Neural progenitor cell (in vitro differentiated cells): ENCODE results near the gene GPR183. TPM values are rescaled to one million over a fixed set of nuclear protein-coding genes. Genes with fewer than 3 reads are reported as not detected.

Source experiments
- DNase-seq: peaks from one replicate; pipeline ENCODE4 v3.0.0-alpha.2; 2016; ENCODE audit warnings: low spot score
- H2AFZ ChIP-seq: fragments of 200-600 bp; sonication (generic); replicated peaks from 2 replicates; pipeline ENCODE4 v1.6.1; 2016; ENCODE audit warnings: antibody characterized with exemption
- H3F3A ChIP-seq: fragments of 200-600 bp; sonication (generic); 2 replicates; pipeline ENCODE4 v1.6.1; 2016; ENCODE audit warnings: antibody characterized with exemption, low read depth
- H3K27ac ChIP-seq: fragments of 200-600 bp; sonication (generic); 2 replicates; pipeline ENCODE4 v1.5.1; 2016; ENCODE audit warnings: mild to moderate bottlenecking
- H3K27me3 ChIP-seq: fragments of 200-600 bp; sonication (generic); 2 replicates; pipeline ENCODE4 v1.6.1; 2016; ENCODE audit warnings: mild to moderate bottlenecking, moderate library complexity
- H3K36me3 ChIP-seq: fragments of 200-600 bp; sonication (generic); 2 replicates; pipeline ENCODE4 v1.5.1; 2016
- H3K4me1 ChIP-seq: fragments of 200-600 bp; sonication (generic); 2 replicates; pipeline ENCODE4 v1.6.1; 2016; ENCODE audit warnings: mixed run types
- H3K4me2 ChIP-seq: fragments of 200-600 bp; sonication (generic); 2 replicates; pipeline ENCODE4 v1.6.1; 2016
- H3K4me3 ChIP-seq: fragments of 200-600 bp; sonication (generic); 2 replicates; pipeline ENCODE4 v1.5.1; 2016
- H3K79me2 ChIP-seq: fragments of 200-600 bp; sonication (generic); 2 replicates; pipeline ENCODE4 v1.6.1; 2016; ENCODE audit warnings: low read depth
- H3K9ac ChIP-seq: fragments of 200-600 bp; sonication (generic); 2 replicates; pipeline ENCODE4 v1.6.1; 2016
- H3K9me3 ChIP-seq: fragments of 200-600 bp; sonication (generic); 2 replicates; pipeline ENCODE4 v1.5.1; 2016; ENCODE audit warnings: low read depth
- H4K20me1 ChIP-seq: fragments of 200-600 bp; sonication (generic); 2 replicates; pipeline ENCODE4 v1.6.1; 2016; ENCODE audit warnings: low read depth
- H3K27ac Mint-ChIP-seq: 3 replicates; pipeline ENCODE4 v1.8.0; 2021; ENCODE audit warnings: mixed read lengths
- H3K27me3 Mint-ChIP-seq: 2 replicates; pipeline ENCODE4 v1.8.0; 2022; ENCODE audit warnings: low read depth, mild to moderate bottlenecking, inconsistent platforms, moderate library complexity, mixed read lengths; ENCODE audit not compliant: insufficient read depth
- H3K36me3 Mint-ChIP-seq: 3 replicates; pipeline ENCODE4 v1.8.0; 2021; ENCODE audit warnings: mixed read lengths
- H3K4me1 Mint-ChIP-seq: 3 replicates; pipeline ENCODE4 v1.8.0; 2021; ENCODE audit warnings: mixed read lengths
- H3K4me3 Mint-ChIP-seq: 3 replicates; pipeline ENCODE4 v1.8.0; 2021; ENCODE audit warnings: mild to moderate bottlenecking, moderate library complexity, mixed read lengths
- H3K9me3 Mint-ChIP-seq: 3 replicates; pipeline ENCODE4 v1.8.0; 2020; ENCODE audit warnings: mixed read lengths
- CTCF ChIP-seq: fragments of 200-600 bp; sonication (generic); IDR thresholded peaks from 2 replicates; pipeline ENCODE4 v1.5.1; 2017; ENCODE audit warnings: antibody characterized with exemption, mild to moderate bottlenecking
- EZH2 ChIP-seq: fragments of 200-600 bp; sonication (generic); IDR thresholded peaks from 2 replicates; pipeline ENCODE4 v1.6.1; 2017; ENCODE audit warnings: antibody characterized with exemption, mild to moderate bottlenecking, moderate library complexity
- EZH2phosphoT487 ChIP-seq: fragments of 200-600 bp; sonication (generic); IDR thresholded peaks from 2 replicates; pipeline ENCODE4 v1.6.1; 2017; ENCODE audit warnings: antibody characterized with exemption
- total RNA-seq: library from RNA; depleted of rRNA; stranded (reverse); fragments of >200 nt; gene quantifications from 2 replicates; pipeline ENCODE4 v1.2.3, GENCODE V29; 2015; ENCODE audit warnings: low replicate concordance

GPR183 gene
- total RNA-seq, 1 donor from 2014 or later: not detected

- H3K36me3 Mint-ChIP-seq: peaks cover 19% of the 10 kb centered on the region
- no peaks in the 10 kb centered on the region for H3K79me2 ChIP-seq
- H2AFZ ChIP-seq: no peak overlapping the region
- H3K4me1 ChIP-seq: no peaks in the 10 kb centered on the region
- no peak overlapping the region for H3K4me3 ChIP-seq
- H3K9me3 Mint-ChIP-seq: no peaks in the 10 kb centered on the region
- H3K27me3 Mint-ChIP-seq: no peaks in the 10 kb centered on the region
- no peak overlapping the region for H3K4me3 Mint-ChIP-seq
- H3K4me2 ChIP-seq: no peak overlapping the region
- no peaks in the 10 kb centered on the region for H3K4me1 Mint-ChIP-seq
- H3K9ac ChIP-seq: no peak overlapping the region
- no peak for TF ChIP-seq CTCF
- TF ChIP-seq EZH2phosphoT487: no peak
- no peak for TF ChIP-seq EZH2
- no peak for DNase-seq
- H3K36me3 ChIP-seq: peaks cover 6% of the 10 kb centered on the region
- no peaks in the 10 kb centered on the region for H3K27me3 ChIP-seq
- H3K27ac ChIP-seq: no peak overlapping the region
- no peaks in the 10 kb centered on the region for H4K20me1 ChIP-seq
- H3K9me3 ChIP-seq: no peaks in the 10 kb centered on the region
- no peaks in the 10 kb centered on the region for H3F3A ChIP-seq
- no peak overlapping the region for H3K27ac Mint-ChIP-seq
Observed at GRCh38 chr13:99320693-99321481, 13.7 kb upstream of the GPR183 start.

- Mint-ChIP-seq H3K27ac (no peak overlapping the region), H3K4me3 (no peak overlapping the region), H3K36me3 (peaks cover 37% of the 10 kb centered on the region), H3K27me3 (peaks cover 3% of the 10 kb centered on the region), H3K4me1 (peaks cover 19% of the 10 kb centered on the region), H3K9me3 (peaks cover 15% of the 10 kb centered on the region)
- Histone ChIP-seq H3K9me3 (no peaks in the 10 kb centered on the region), H3F3A (no peaks in the 10 kb centered on the region), H3K27ac (no peak overlapping the region), H3K4me1 (peaks cover 5% of the 10 kb centered on the region), H2AFZ (no peak overlapping the region), H3K36me3 (peaks cover 9% of the 10 kb centered on the region), H4K20me1 (no peaks in the 10 kb centered on the region), H3K27me3 (no peaks in the 10 kb centered on the region), H3K79me2 (no peaks in the 10 kb centered on the region), H3K9ac (no peak overlapping the region), H3K4me2 (no peak overlapping the region), H3K4me3 (no peak overlapping the region)
- TF ChIP-seq EZH2phosphoT487: no peak
- DNase-seq: no peak
Observed at GRCh38 chr13:99316657-99317256, 9.6 kb upstream of the GPR183 start.

GRCh38 chr13:99316224-99316623, 9.0 kb upstream of the GPR183 start:
- Histone ChIP-seq H3K4me3 (no peak overlapping the region), H3K27ac (no peak overlapping the region), H2AFZ (no peak overlapping the region), H3K9ac (no peak overlapping the region), H3K4me2 (no peak overlapping the region), H3K27me3 (no peaks in the 10 kb centered on the region), H3K4me1 (peaks cover 5% of the 10 kb centered on the region), H3F3A (no peaks in the 10 kb centered on the region), H3K79me2 (no peaks in the 10 kb centered on the region), H4K20me1 (no peaks in the 10 kb centered on the region), H3K9me3 (no peaks in the 10 kb centered on the region), H3K36me3 (peaks cover 9% of the 10 kb centered on the region)
- TF ChIP-seq CTCF (no peak), EZH2 (no peak)
- H3K27ac Mint-ChIP-seq: no peak overlapping the region
- H3K36me3 Mint-ChIP-seq: peaks cover 37% of the 10 kb centered on the region
- no peak for DNase-seq
- peaks cover 19% of the 10 kb centered on the region for H3K4me1 Mint-ChIP-seq
- H3K27me3 Mint-ChIP-seq: peaks cover 3% of the 10 kb centered on the region
- peaks cover 15% of the 10 kb centered on the region for H3K9me3 Mint-ChIP-seq
- H3K4me3 Mint-ChIP-seq: no peak overlapping the region

GRCh38 chr13:99315186-99315585, 8.0 kb upstream of the GPR183 start:
- Histone ChIP-seq H4K20me1 (no peaks in the 10 kb centered on the region), H3K36me3 (peaks cover 9% of the 10 kb centered on the region), H3K4me1 (peaks cover 5% of the 10 kb centered on the region), H3K4me3 (no peak overlapping the region), H2AFZ (no peak overlapping the region), H3K9ac (no peak overlapping the region), H3K27ac (no peak overlapping the region), H3K27me3 (no peaks in the 10 kb centered on the region), H3K4me2 (no peak overlapping the region), H3K9me3 (no peaks in the 10 kb centered on the region), H3K79me2 (no peaks in the 10 kb centered on the region), H3F3A (no peaks in the 10 kb centered on the region)
- Mint-ChIP-seq H3K36me3 (peaks cover 37% of the 10 kb centered on the region), H3K4me3 (no peak overlapping the region), H3K9me3 (peaks cover 15% of the 10 kb centered on the region), H3K4me1 (peaks cover 25% of the 10 kb centered on the region), H3K27me3 (peaks cover 4% of the 10 kb centered on the region), H3K27ac (no peak overlapping the region)
- no peak for TF ChIP-seq EZH2
- no peak for TF ChIP-seq EZH2phosphoT487
- no peak for TF ChIP-seq CTCF
- DNase-seq: no peak
